Measurements from ENCODE around the gene MAD1L1. TPM values are rescaled to one million over a fixed set of nuclear protein-coding genes. Genes with fewer than 3 reads are reported as not detected.

The MAD1L1 gene
- total RNA-seq, 1 donor from 2014 or later = 56.2 TPM

GRCh38 chr7:2049782-2050510 is 182.8 kb downstream of the MAD1L1 start:
- Mint-ChIP-seq H3K27ac (no peak overlapping the region), H3K27me3 (ENCODE audit: insufficient read depth) (peaks cover 1% of the 10 kb centered on the region), H3K4me1 (ENCODE audit: low read depth) (no peaks in the 10 kb centered on the region), H3K9me3 (no peaks in the 10 kb centered on the region), H3K4me3 (no peak overlapping the region), H3K36me3 (ENCODE audit: low read depth) (no peaks in the 10 kb centered on the region)
- intact Hi-C loops (cut with micrococcal nuclease) = no loop called here
- DNase-seq (ENCODE audit: low spot score) = no peak

- Mint-ChIP-seq H3K4me1 (ENCODE audit: low read depth) (no peaks in the 10 kb centered on the region), H3K27me3 (ENCODE audit: insufficient read depth) (peaks cover 1% of the 10 kb centered on the region), H3K9me3 (no peaks in the 10 kb centered on the region), H3K36me3 (ENCODE audit: low read depth) (no peaks in the 10 kb centered on the region), H3K4me3 (no peak overlapping the region), H3K27ac (no peak overlapping the region)
- DNase-seq (ENCODE audit: low spot score) = no peak
- intact Hi-C loops (cut with micrococcal nuclease) = no loop called here
Observed at GRCh38 chr7:2049111-2049781, 183.5 kb downstream of the MAD1L1 start.

GRCh38 chr7:2048531-2048930 is 184.2 kb downstream of the MAD1L1 start:
- intact Hi-C loops (cut with micrococcal nuclease) = no loop called here
- Mint-ChIP-seq H3K9me3 (no peaks in the 10 kb centered on the region), H3K27me3 (ENCODE audit: insufficient read depth) (peaks cover 1% of the 10 kb centered on the region), H3K4me3 (no peak overlapping the region), H3K36me3 (ENCODE audit: low read depth) (no peaks in the 10 kb centered on the region), H3K27ac (no peak overlapping the region), H3K4me1 (ENCODE audit: low read depth) (no peaks in the 10 kb centered on the region)
- DNase-seq (ENCODE audit: low spot score) = no peak

GRCh38 chr7:2048006-2048405 is 184.7 kb downstream of the MAD1L1 start:
- intact Hi-C loops (cut with micrococcal nuclease) = no loop called here
- Mint-ChIP-seq H3K9me3 (no peaks in the 10 kb centered on the region), H3K27me3 (ENCODE audit: insufficient read depth) (peaks cover 1% of the 10 kb centered on the region), H3K4me1 (ENCODE audit: low read depth) (no peaks in the 10 kb centered on the region), H3K4me3 (no peak overlapping the region), H3K36me3 (ENCODE audit: low read depth) (peaks cover 3% of the 10 kb centered on the region), H3K27ac (no peak overlapping the region)
- DNase-seq (ENCODE audit: low spot score) = no peak

GRCh38 chr7:2046581-2047565 is 185.9 kb downstream of the MAD1L1 start:
- H3K27ac Mint-ChIP-seq = no peak overlapping the region
- intact Hi-C loops (cut with micrococcal nuclease) = no loop called here

GRCh38 chr7:2045559-2046405 is 187.0 kb downstream of the MAD1L1 start:
- peaks cover 1% of the 10 kb centered on the region for H3K27me3 Mint-ChIP-seq (ENCODE audit: insufficient read depth)
- peaks cover 8% of the 10 kb centered on the region for H3K4me1 Mint-ChIP-seq (ENCODE audit: low read depth)
- H3K4me3 Mint-ChIP-seq = no peak overlapping the region
- intact Hi-C loops (cut with micrococcal nuclease) = no loop called here
- DNase-seq (ENCODE audit: low spot score) = no peak
- H3K9me3 Mint-ChIP-seq = no peaks in the 10 kb centered on the region
- no peak overlapping the region for H3K27ac Mint-ChIP-seq
- peaks cover 3% of the 10 kb centered on the region for H3K36me3 Mint-ChIP-seq (ENCODE audit: low read depth)

More at GRCh38 chr7:2046581-2047565, 185.9 kb downstream of the MAD1L1 start:
- peaks cover 1% of the 10 kb centered on the region for H3K27me3 Mint-ChIP-seq (ENCODE audit: insufficient read depth)
- no peak for DNase-seq (ENCODE audit: low spot score)
- no peak overlapping the region for H3K4me3 Mint-ChIP-seq
- H3K36me3 Mint-ChIP-seq (ENCODE audit: low read depth) = peaks cover 3% of the 10 kb centered on the region
- no peaks in the 10 kb centered on the region for H3K4me1 Mint-ChIP-seq (ENCODE audit: low read depth)
- H3K9me3 Mint-ChIP-seq = no peaks in the 10 kb centered on the region

GRCh38 chr7:2044883-2045471 is 187.8 kb downstream of the MAD1L1 start:
- DNase-seq (ENCODE audit: low spot score) = no peak
- intact Hi-C loops (cut with micrococcal nuclease) = no loop called here
- peaks cover 15% of the 10 kb centered on the region for H3K4me1 Mint-ChIP-seq (ENCODE audit: low read depth)
- H3K27ac Mint-ChIP-seq = no peak overlapping the region
- H3K9me3 Mint-ChIP-seq = no peaks in the 10 kb centered on the region
- peaks cover 3% of the 10 kb centered on the region for H3K36me3 Mint-ChIP-seq (ENCODE audit: low read depth)
- H3K4me3 Mint-ChIP-seq = no peak overlapping the region
- H3K27me3 Mint-ChIP-seq (ENCODE audit: insufficient read depth) = peaks cover 1% of the 10 kb centered on the region

- peaks cover 6% of the 10 kb centered on the region for H3K36me3 Mint-ChIP-seq (ENCODE audit: low read depth)
- H3K9me3 Mint-ChIP-seq = no peaks in the 10 kb centered on the region
- H3K27ac Mint-ChIP-seq = no peak overlapping the region
- peaks cover 21% of the 10 kb centered on the region for H3K4me1 Mint-ChIP-seq (ENCODE audit: low read depth)
- H3K4me3 Mint-ChIP-seq = no peak overlapping the region
- no peak for DNase-seq (ENCODE audit: low spot score)
- H3K27me3 Mint-ChIP-seq (ENCODE audit: insufficient read depth) = peaks cover 1% of the 10 kb centered on the region
- intact Hi-C loops (cut with micrococcal nuclease) = no loop called here
Observed at GRCh38 chr7:2044311-2044882, 188.3 kb downstream of the MAD1L1 start.

GRCh38 chr7:2043316-2044039 is 189.3 kb downstream of the MAD1L1 start:
- H3K9me3 Mint-ChIP-seq = no peaks in the 10 kb centered on the region
- H3K27me3 Mint-ChIP-seq (ENCODE audit: insufficient read depth) = peaks cover 1% of the 10 kb centered on the region
- peaks cover 6% of the 10 kb centered on the region for H3K36me3 Mint-ChIP-seq (ENCODE audit: low read depth)
- H3K4me3 Mint-ChIP-seq = no peak overlapping the region
- no peak overlapping the region for H3K27ac Mint-ChIP-seq
- peaks cover 30% of the 10 kb centered on the region for H3K4me1 Mint-ChIP-seq (ENCODE audit: low read depth)
- intact Hi-C loops (cut with micrococcal nuclease) = no loop called here
- DNase-seq (ENCODE audit: low spot score) = no peak

- DNase-seq (ENCODE audit: low spot score) = no peak
- intact Hi-C loops (cut with micrococcal nuclease) = no loop called here
Observed at GRCh38 chr7:2042650-2043049, 190.1 kb downstream of the MAD1L1 start.

More at GRCh38 chr7:2042650-2043049, 190.1 kb downstream of the MAD1L1 start:
- H3K9me3 Mint-ChIP-seq = no peaks in the 10 kb centered on the region
- H3K27me3 Mint-ChIP-seq (ENCODE audit: insufficient read depth) = peaks cover 1% of the 10 kb centered on the region
- H3K27ac Mint-ChIP-seq = no peak overlapping the region
- peaks cover 37% of the 10 kb centered on the region for H3K4me1 Mint-ChIP-seq (ENCODE audit: low read depth)
- H3K4me3 Mint-ChIP-seq = no peak overlapping the region
- H3K36me3 Mint-ChIP-seq (ENCODE audit: low read depth) = peaks cover 6% of the 10 kb centered on the region
